ENCODE data around the gene FBXO42. TPM values are rescaled to one million over a fixed set of nuclear protein-coding genes. Genes with fewer than 3 reads are reported as not detected.
A peak's percentile ranks its signal among the peaks of the same experiment; 100 is the strongest.
"Not testable (repeated sequence)": the region's sequence is repeated elsewhere in the genome, so short reads cannot be mapped to it uniquely, and the experiment has no call there.

Gene FBXO42
- total RNA-seq, 1 experiment from 2014 or later: 13.0 TPM

GRCh38 chr1:16248007-16248436 lies 104.3 kb downstream of the FBXO42 start:
- H2AFZ ChIP-seq: no peak overlapping the region
- peaks cover 8% of the 10 kb centered on the region; the same call in 1 of the 2 replicates for H3F3A ChIP-seq (ENCODE audit: insufficient read depth, low read depth)
- no TSS peak for BruUV-seq (replicated peaks)
- no peaks in the 10 kb centered on the region for H4K20me1 ChIP-seq (ENCODE audit: insufficient read depth)
- H3K36me3 ChIP-seq (ENCODE audit: low read depth): no peaks in the 10 kb centered on the region; the same call in 1 of the 2 replicates
- no peak overlapping the region; the same call in 1 of the 2 replicates for H3K4me2 ChIP-seq
- H3K27me3 ChIP-seq (ENCODE audit: insufficient read depth, low read depth): no peaks in the 10 kb centered on the region
- H3K4me3 ChIP-seq: no peak overlapping the region
- POLR2A ChIA-PET (ENCODE audit: unreplicated experiment): interaction anchor here (0.5 kb wide), 1 partner anchor 18 kb away, joined by 6 read pairs; no protein-coding TSS in a partner anchor
- intact Hi-C loops (cut with micrococcal nuclease; ENCODE audit: unreplicated experiment): loop anchor here (5.0 kb wide), 1 partner anchor 114 kb away; no protein-coding TSS in a partner anchor
- peak overlapping the region; percentile 50 for H3K27ac ChIP-seq
- H3K9me2 ChIP-seq (ENCODE audit: insufficient read depth): no peaks in the 10 kb centered on the region
- peaks cover 18% of the 10 kb centered on the region for H3K4me1 ChIP-seq (replicated peaks; ENCODE audit: insufficient read depth)
- no peaks in the 10 kb centered on the region for H3K9me3 ChIP-seq (ENCODE audit: insufficient read depth, low read depth)
- H3K79me2 ChIP-seq (ENCODE audit: low read depth): no peaks in the 10 kb centered on the region
- no peak for TF ChIP-seq CTCF (conservative IDR thresholded peaks at IDR 0.05)
- TF ChIP-seq EZH2 (IDR thresholded peaks at IDR 0.05; ENCODE audit: low read depth): no peak
- CTCF ChIA-PET: interaction anchor here (0.8 kb wide), 1 partner anchor 13 kb away, joined by 5 read pairs; no protein-coding TSS in a partner anchor
- no peak for DNase-seq

- no TSS peak for BruUV-seq (replicated peaks)
- DNase-seq: no peak
- H3K4me2 ChIP-seq: no peak overlapping the region
- no peaks in the 10 kb centered on the region for H3K9me3 ChIP-seq (ENCODE audit: insufficient read depth, low read depth)
- no peaks in the 10 kb centered on the region for H4K20me1 ChIP-seq (ENCODE audit: insufficient read depth)
- ChIA-PET POLR2A (ENCODE audit: unreplicated experiment) (interaction anchor here (0.5 kb wide), 1 partner anchor 18 kb away, joined by 6 read pairs; no protein-coding TSS in a partner anchor), CTCF (interaction anchor here (0.5 kb wide), 1 partner anchor 108 kb away, joined by 8 read pairs; no protein-coding TSS in a partner anchor)
- no peaks in the 10 kb centered on the region for H3K27me3 ChIP-seq (ENCODE audit: insufficient read depth, low read depth)
- intact Hi-C loops (cut with micrococcal nuclease; ENCODE audit: unreplicated experiment): loop anchor here (5.0 kb wide), 1 partner anchor 115 kb away; no protein-coding TSS in a partner anchor
- no peaks in the 10 kb centered on the region for H3K79me2 ChIP-seq (ENCODE audit: low read depth)
- TF ChIP-seq CTCF (conservative IDR thresholded peaks at IDR 0.05) (no peak), EZH2 (IDR thresholded peaks at IDR 0.05; ENCODE audit: low read depth) (no peak)
- no peak overlapping the region for H3K27ac ChIP-seq
- peaks cover 8% of the 10 kb centered on the region; the same call in 1 of the 2 replicates for H3F3A ChIP-seq (ENCODE audit: insufficient read depth, low read depth)
- no peaks in the 10 kb centered on the region; the same call in 1 of the 2 replicates for H3K36me3 ChIP-seq (ENCODE audit: low read depth)
- H3K4me3 ChIP-seq: no peak overlapping the region
- H3K4me1 ChIP-seq (replicated peaks; ENCODE audit: insufficient read depth): peaks cover 18% of the 10 kb centered on the region
- no peaks in the 10 kb centered on the region for H3K9me2 ChIP-seq (ENCODE audit: insufficient read depth)
- H2AFZ ChIP-seq: no peak overlapping the region
Measured at GRCh38 chr1:16247441-16247840, 104.8 kb downstream of the FBXO42 start.

GRCh38 chr1:16246961-16247360 lies 105.3 kb downstream of the FBXO42 start:
- H3K79me2 ChIP-seq (ENCODE audit: low read depth): no peaks in the 10 kb centered on the region
- H2AFZ ChIP-seq: no peak overlapping the region
- no peak overlapping the region for H3K27ac ChIP-seq
- ChIA-PET POLR2A (ENCODE audit: unreplicated experiment) (no interaction called here), CTCF (interaction anchor here (0.5 kb wide), 1 partner anchor 109 kb away, joined by 8 read pairs; no protein-coding TSS in a partner anchor)
- intact Hi-C loops (cut with micrococcal nuclease; ENCODE audit: unreplicated experiment): loop anchor here (5.0 kb wide), 1 partner anchor 115 kb away; no protein-coding TSS in a partner anchor
- no peak for DNase-seq
- no peaks in the 10 kb centered on the region for H3K27me3 ChIP-seq (ENCODE audit: insufficient read depth, low read depth)
- H3K4me1 ChIP-seq (replicated peaks; ENCODE audit: insufficient read depth): peaks cover 18% of the 10 kb centered on the region
- BruUV-seq (replicated peaks): no TSS peak
- H3K4me2 ChIP-seq: no peak overlapping the region
- TF ChIP-seq CTCF (conservative IDR thresholded peaks at IDR 0.05) (no peak), EZH2 (IDR thresholded peaks at IDR 0.05; ENCODE audit: low read depth) (no peak)
- no peaks in the 10 kb centered on the region for H3K9me3 ChIP-seq (ENCODE audit: insufficient read depth, low read depth)
- H3K9me2 ChIP-seq (ENCODE audit: insufficient read depth): no peaks in the 10 kb centered on the region
- no peak overlapping the region for H3K4me3 ChIP-seq
- H4K20me1 ChIP-seq (ENCODE audit: insufficient read depth): no peaks in the 10 kb centered on the region
- H3F3A ChIP-seq (ENCODE audit: insufficient read depth, low read depth): peaks cover 8% of the 10 kb centered on the region; the same call in 1 of the 2 replicates
- no peaks in the 10 kb centered on the region; the same call in 1 of the 2 replicates for H3K36me3 ChIP-seq (ENCODE audit: low read depth)

- H3K4me3 ChIP-seq; H4K20me1 ChIP-seq (ENCODE audit: insufficient read depth); DNase-seq; H3K9me3 ChIP-seq (ENCODE audit: insufficient read depth, low read depth); BruUV-seq (replicated peaks); H3K79me2 ChIP-seq (ENCODE audit: low read depth); H3K27ac ChIP-seq; H3K9me2 ChIP-seq (ENCODE audit: insufficient read depth); H3F3A ChIP-seq (ENCODE audit: insufficient read depth, low read depth); H3K36me3 ChIP-seq (ENCODE audit: low read depth); H3K27me3 ChIP-seq (ENCODE audit: insufficient read depth, low read depth); H2AFZ ChIP-seq; H3K4me2 ChIP-seq: not testable (repeated sequence)
- POLR2A ChIA-PET (ENCODE audit: unreplicated experiment): interaction anchor here (0.6 kb wide), 1 partner anchor 446 kb away, joined by 4 read pairs; no protein-coding TSS in a partner anchor
- peaks cover 18% of the 10 kb centered on the region for H3K4me1 ChIP-seq (replicated peaks; ENCODE audit: insufficient read depth)
- CTCF ChIA-PET: interaction anchor here (0.7 kb wide), 1 partner anchor 9 kb away, joined by 3 read pairs; no protein-coding TSS in a partner anchor
- intact Hi-C loops (cut with micrococcal nuclease; ENCODE audit: unreplicated experiment): loop anchor here (5.0 kb wide), 1 partner anchor 116 kb away; no protein-coding TSS in a partner anchor
Measured at GRCh38 chr1:16246239-16246638, 106.0 kb downstream of the FBXO42 start.

Measured in PC-9 (cell line).